HepG2 (cell line): ENCODE measurements around the gene HNRNPA2B1. TPM values are rescaled to one million over a fixed set of nuclear protein-coding genes. Genes with fewer than 3 reads are reported as not detected.

Source experiments
- GABPB1 ChIP-seq: IDR thresholded peaks from 2 replicates; pipeline ENCODE4 v1.6.1; 2016; ENCODE audit warnings: mild to moderate bottlenecking, missing genetic modification reagents, moderate library complexity, missing compliant biosample characterization
- GATAD2A ChIP-seq: IDR thresholded peaks from 2 replicates; pipeline ENCODE4 v1.6.1; 2016
- GMEB2 ChIP-seq: IDR thresholded peaks from 2 replicates; pipeline ENCODE4 v1.6.1; 2016; ENCODE audit warnings: missing biosample characterization, missing genetic modification reagents, low read depth
- NONO ChIP-seq, 2 experiments: fragments of 450-650 bp in 1 of 2; sonication (generic) in 1 of 2; formaldehyde crosslinking in 1 of 2; IDR thresholded peaks in 1 of 2; conservative IDR thresholded peaks in 1 of 2; 2 replicates each; pipeline versions ENCODE4 v1.6.1 to v1.8.0; 2017 to 2022; ENCODE audit warnings: mild to moderate bottlenecking in 1 of 2, missing genetic modification reagents in 1 of 2, moderate library complexity in 1 of 2
- PATZ1 ChIP-seq: sonication (generic); formaldehyde crosslinking; IDR thresholded peaks from 2 replicates; pipeline ENCODE4 v1.4.0; 2020; ENCODE audit warnings: missing genetic modification reagents
- SALL2 ChIP-seq: sonication (generic); formaldehyde crosslinking; IDR thresholded peaks from 2 replicates; pipeline ENCODE4 v1.8.1; 2023; ENCODE audit warnings: mild to moderate bottlenecking, missing genetic modification reagents, inconsistent platforms
- SAP130 ChIP-seq: IDR thresholded peaks from 2 replicates; pipeline ENCODE4 v1.6.1; 2016; ENCODE audit warnings: low read depth
- ZNF446 ChIP-seq: sonication (generic); formaldehyde crosslinking; IDR thresholded peaks from 2 replicates; pipeline ENCODE4 v1.5.0; 2020; ENCODE audit warnings: mild to moderate bottlenecking, missing genetic modification reagents
- ZNF563 ChIP-seq: sonication (generic); formaldehyde crosslinking; IDR thresholded peaks from 2 replicates; pipeline ENCODE4 v1.8.0; 2022; ENCODE audit warnings: mild to moderate bottlenecking, moderate library complexity, missing genetic modification reagents
- ZNF615 ChIP-seq: sonication (generic); formaldehyde crosslinking; IDR thresholded peaks from 2 replicates; pipeline ENCODE4 v1.5.0; 2020; ENCODE audit warnings: mild to moderate bottlenecking, missing genetic modification reagents, borderline replicate concordance
- ZNF768 ChIP-seq: sonication (generic); formaldehyde crosslinking; IDR thresholded peaks from 2 replicates; pipeline ENCODE4 v1.4.0; 2020; ENCODE audit warnings: missing genetic modification reagents
- polyA plus RNA-seq, 8 experiments: library from polyadenylated mRNA; depleted of rRNA in 3 of 8; stranded (reverse) in 7 of 8; unstranded in 1 of 8; fragments of >200 nt; fragmentation: Illumina TruSeq in 4 of 8; extraction: Trizol in 4 of 8; gene quantifications; 2 replicates each; pipeline versions ENCODE4 v1.2.1 to v1.2.3, GENCODE V29; 2011 to 2016; ENCODE audit warnings: low read depth in 4 of 8, missing spikeins in 1 of 8, mixed read lengths in 1 of 8; ENCODE audit not compliant: insufficient read depth in 1 of 8
- total RNA-seq, 5 experiments: library from RNA; depleted of rRNA; stranded (reverse); fragments of >200 nt; fragmentation: Illumina TruSeq; extraction: Trizol; gene quantifications; 2 replicates each; pipeline ENCODE4 v1.2.3, GENCODE V29; 2016; ENCODE audit warnings: low read depth in 1 of 5
- TF ChIP-seq, protein P1 (sequence below): IDR thresholded peaks from 2 replicates; pipeline ENCODE4 v1.6.1; 2016; ENCODE audit warnings: low read depth
- TF ChIP-seq, protein P2 (sequence below): sonication (generic); formaldehyde crosslinking; IDR thresholded peaks from 2 replicates; pipeline ENCODE4 v1.4.0; 2020; ENCODE audit warnings: missing genetic modification reagents, borderline replicate concordance
- TF ChIP-seq, protein P3 (sequence below): sonication (generic); formaldehyde crosslinking; IDR thresholded peaks from 2 replicates; pipeline ENCODE4 v1.5.1; 2020; ENCODE audit warnings: mild to moderate bottlenecking, missing genetic modification reagents, moderate library complexity

HNRNPA2B1 gene
- total and polyA plus RNA-seq, 2 of the 13 experiments (the other 11 are each of a cell fraction or from before 2014, with no cell fraction given): 193 to 412 TPM

DNA sequence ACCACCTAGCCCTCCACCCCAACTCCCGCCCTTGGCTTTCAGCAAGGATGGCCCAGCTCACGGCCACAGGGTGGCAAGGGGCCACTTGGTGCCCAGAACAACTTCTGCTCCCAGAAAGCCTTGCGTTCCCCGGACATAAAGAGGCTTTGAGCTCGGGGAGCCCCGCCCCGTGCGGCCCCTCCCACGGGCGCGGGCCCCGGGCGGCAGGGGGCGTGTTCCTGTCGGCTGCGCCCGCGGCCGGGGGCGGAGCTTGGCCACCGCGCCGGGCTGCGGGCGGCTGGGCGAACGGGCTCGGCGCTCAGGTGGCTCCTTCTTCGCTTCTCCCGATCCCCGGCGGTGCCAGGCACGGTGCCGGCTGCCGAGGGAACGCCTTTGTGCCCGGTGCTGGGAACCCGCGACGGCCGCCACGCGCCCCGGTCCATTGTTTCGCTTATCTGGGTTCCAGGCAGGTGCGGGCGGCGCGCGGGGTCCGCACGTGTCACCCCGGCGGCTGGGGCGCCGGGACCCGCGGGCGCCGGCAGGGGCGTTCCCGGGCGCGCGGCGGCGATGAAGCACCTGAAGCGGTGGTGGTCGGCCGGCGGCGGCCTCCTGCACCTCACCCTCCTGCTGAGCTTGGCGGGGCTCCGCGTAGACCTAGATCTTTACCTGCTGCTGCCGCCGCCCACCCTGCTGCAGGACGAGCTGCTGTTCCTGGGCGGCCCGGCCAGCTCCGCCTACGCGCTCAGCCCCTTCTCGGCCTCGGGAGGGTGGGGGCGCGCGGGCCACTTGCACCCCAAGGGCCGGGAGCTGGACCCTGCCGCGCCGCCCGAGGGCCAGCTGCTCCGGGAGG lies 48.4 kb downstream of the HNRNPA2B1 start, which contains the start of gene NFE2L3 (continued):
- TF ChIP-seq, protein P1, sequence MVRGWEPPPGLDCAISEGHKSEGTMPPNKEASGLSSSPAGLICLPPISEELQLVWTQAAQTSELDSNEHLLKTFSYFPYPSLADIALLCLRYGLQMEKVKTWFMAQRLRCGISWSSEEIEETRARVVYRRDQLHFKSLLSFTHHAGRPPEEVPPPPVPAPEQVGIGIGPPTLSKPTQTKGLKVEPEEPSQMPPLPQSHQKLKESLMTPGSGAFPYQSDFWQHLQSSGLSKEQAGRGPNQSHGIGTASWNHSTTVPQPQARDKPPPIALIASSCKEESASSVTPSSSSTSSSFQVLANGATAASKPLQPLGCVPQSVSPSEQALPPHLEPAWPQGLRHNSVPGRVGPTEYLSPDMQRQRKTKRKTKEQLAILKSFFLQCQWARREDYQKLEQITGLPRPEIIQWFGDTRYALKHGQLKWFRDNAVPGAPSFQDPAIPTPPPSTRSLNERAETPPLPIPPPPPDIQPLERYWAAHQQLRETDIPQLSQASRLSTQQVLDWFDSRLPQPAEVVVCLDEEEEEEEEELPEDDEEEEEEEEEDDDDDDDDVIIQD (CRISPR knock-in tag): 0 out of 2 replicates have a peak, but pooled peaks have one; percentile 32
- TF ChIP-seq ZNF563 (CRISPR knock-in tag) (peak; percentile 22; the same call in 1 of the 2 replicates), GATAD2A (CRISPR knock-in tag) (0 out of 2 replicates have a peak, but pooled peaks have one; percentile 26), SALL2 (CRISPR knock-in tag) (no peak), PATZ1 (CRISPR knock-in tag) (peak; percentile 73; the same call in 1 of the 2 replicates), ZNF768 (CRISPR knock-in tag) (peak; percentile 16; the same call in 1 of the 2 replicates), NONO (IDR thresholded peaks at IDR 0.05) (no peak), NONO (CRISPR knock-in tag; conservative IDR thresholded peaks at IDR 0.05) (0 out of 2 replicates have a peak, but pooled peaks have one; percentile 28), GMEB2 (CRISPR knock-in tag) (no peak), ZNF615 (no peak), SAP130 (peak; percentile 45; the same call in 1 of the 2 replicates), ZNF446 (0 out of 2 replicates have a peak, but pooled peaks have one; percentile 48), GABPB1 (peak; percentile 36; the same call in 1 of the 2 replicates)
- TF ChIP-seq, protein P2, sequence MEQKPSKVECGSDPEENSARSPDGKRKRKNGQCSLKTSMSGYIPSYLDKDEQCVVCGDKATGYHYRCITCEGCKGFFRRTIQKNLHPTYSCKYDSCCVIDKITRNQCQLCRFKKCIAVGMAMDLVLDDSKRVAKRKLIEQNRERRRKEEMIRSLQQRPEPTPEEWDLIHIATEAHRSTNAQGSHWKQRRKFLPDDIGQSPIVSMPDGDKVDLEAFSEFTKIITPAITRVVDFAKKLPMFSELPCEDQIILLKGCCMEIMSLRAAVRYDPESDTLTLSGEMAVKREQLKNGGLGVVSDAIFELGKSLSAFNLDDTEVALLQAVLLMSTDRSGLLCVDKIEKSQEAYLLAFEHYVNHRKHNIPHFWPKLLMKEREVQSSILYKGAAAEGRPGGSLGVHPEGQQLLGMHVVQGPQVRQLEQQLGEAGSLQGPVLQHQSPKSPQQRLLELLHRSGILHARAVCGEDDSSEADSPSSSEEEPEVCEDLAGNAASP (CRISPR knock-in tag): no peak
- TF ChIP-seq, protein P3, sequence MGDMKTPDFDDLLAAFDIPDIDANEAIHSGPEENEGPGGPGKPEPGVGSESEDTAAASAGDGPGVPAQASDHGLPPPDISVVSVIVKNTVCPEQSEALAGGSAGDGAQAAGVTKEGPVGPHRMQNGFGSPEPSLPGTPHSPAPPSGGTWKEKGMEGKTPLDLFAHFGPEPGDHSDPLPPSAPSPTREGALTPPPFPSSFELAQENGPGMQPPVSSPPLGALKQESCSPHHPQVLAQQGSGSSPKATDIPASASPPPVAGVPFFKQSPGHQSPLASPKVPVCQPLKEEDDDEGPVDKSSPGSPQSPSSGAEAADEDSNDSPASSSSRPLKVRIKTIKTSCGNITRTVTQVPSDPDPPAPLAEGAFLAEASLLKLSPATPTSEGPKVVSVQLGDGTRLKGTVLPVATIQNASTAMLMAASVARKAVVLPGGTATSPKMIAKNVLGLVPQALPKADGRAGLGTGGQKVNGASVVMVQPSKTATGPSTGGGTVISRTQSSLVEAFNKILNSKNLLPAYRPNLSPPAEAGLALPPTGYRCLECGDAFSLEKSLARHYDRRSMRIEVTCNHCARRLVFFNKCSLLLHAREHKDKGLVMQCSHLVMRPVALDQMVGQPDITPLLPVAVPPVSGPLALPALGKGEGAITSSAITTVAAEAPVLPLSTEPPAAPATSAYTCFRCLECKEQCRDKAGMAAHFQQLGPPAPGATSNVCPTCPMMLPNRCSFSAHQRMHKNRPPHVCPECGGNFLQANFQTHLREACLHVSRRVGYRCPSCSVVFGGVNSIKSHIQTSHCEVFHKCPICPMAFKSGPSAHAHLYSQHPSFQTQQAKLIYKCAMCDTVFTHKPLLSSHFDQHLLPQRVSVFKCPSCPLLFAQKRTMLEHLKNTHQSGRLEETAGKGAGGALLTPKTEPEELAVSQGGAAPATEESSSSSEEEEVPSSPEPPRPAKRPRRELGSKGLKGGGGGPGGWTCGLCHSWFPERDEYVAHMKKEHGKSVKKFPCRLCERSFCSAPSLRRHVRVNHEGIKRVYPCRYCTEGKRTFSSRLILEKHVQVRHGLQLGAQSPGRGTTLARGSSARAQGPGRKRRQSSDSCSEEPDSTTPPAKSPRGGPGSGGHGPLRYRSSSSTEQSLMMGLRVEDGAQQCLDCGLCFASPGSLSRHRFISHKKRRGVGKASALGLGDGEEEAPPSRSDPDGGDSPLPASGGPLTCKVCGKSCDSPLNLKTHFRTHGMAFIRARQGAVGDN (CRISPR knock-in tag): peak; percentile 37
